Astrocyte (in vitro differentiated cells and primary cell): ENCODE results near the gene SLC6A12. TPM values are rescaled to one million over a fixed set of nuclear protein-coding genes. Genes with fewer than 3 reads are reported as not detected.

ENCODE experiments used
- DNase-seq: peaks from one replicate; pipeline ENCODE4 v3.0.0-alpha.2; 2010; ENCODE audit warnings: low read depth
- FAIRE-seq: peaks from 2 replicates; lab custom pipeline; 2011; peaks lifted over from hg19 to GRCh38; lab: Jason Lieb, UNC
- H2AFZ ChIP-seq: 2 replicates; pipeline ENCODE4 v1.6.0; 2012; ENCODE audit warnings: low read depth, low read length, inconsistent platforms
- H3K27ac ChIP-seq: 2 replicates; pipeline ENCODE4 v1.5.1; 2011; ENCODE audit warnings: low read depth, low read length, inconsistent platforms
- H3K27me3 ChIP-seq: 2 replicates; pipeline ENCODE4 v1.6.0; 2011; ENCODE audit warnings: low read length, inconsistent platforms; ENCODE audit not compliant: insufficient read depth
- H3K36me3 ChIP-seq: 2 replicates; pipeline ENCODE4 v1.5.1; 2011; ENCODE audit warnings: low read length, inconsistent platforms; ENCODE audit not compliant: insufficient read depth
- H3K4me1 ChIP-seq: 2 replicates; pipeline ENCODE4 v1.5.1; 2011; ENCODE audit warnings: low read length, inconsistent platforms; ENCODE audit not compliant: insufficient read depth
- H3K4me2 ChIP-seq: 2 replicates; pipeline ENCODE4 v1.6.0; 2012; ENCODE audit warnings: low read length, inconsistent platforms
- H3K4me3 ChIP-seq: 2 replicates; pipeline ENCODE4 v1.5.1; 2011; ENCODE audit warnings: low read depth, mild to moderate bottlenecking, low read length, inconsistent platforms; ENCODE audit not compliant: insufficient read depth
- H3K79me2 ChIP-seq: 2 replicates; pipeline ENCODE4 v1.6.0; 2012; ENCODE audit warnings: mild to moderate bottlenecking, low read length, inconsistent platforms; ENCODE audit not compliant: insufficient read depth
- H3K9ac ChIP-seq: 2 replicates; pipeline ENCODE4 v1.6.0; 2012; ENCODE audit warnings: mild to moderate bottlenecking, low read length, inconsistent platforms
- H3K9me3 ChIP-seq: 2 replicates; pipeline ENCODE4 v1.5.1; 2012; ENCODE audit warnings: low read depth, mild to moderate bottlenecking, low read length, inconsistent platforms; ENCODE audit not compliant: insufficient read depth
- H4K20me1 ChIP-seq: 2 replicates; pipeline ENCODE4 v1.6.0; 2012; ENCODE audit warnings: low read length, inconsistent platforms; ENCODE audit not compliant: insufficient read depth
- H3K27ac Mint-ChIP-seq: one replicate; pipeline ENCODE4 v1.8.0; 2021; ENCODE audit warnings: mild to moderate bottlenecking, mixed read lengths; ENCODE audit not compliant: unreplicated experiment
- H3K27me3 Mint-ChIP-seq: one replicate; pipeline ENCODE4 v1.8.0; 2021; ENCODE audit warnings: low read depth, mixed read lengths; ENCODE audit not compliant: unreplicated experiment
- H3K36me3 Mint-ChIP-seq: one replicate; pipeline ENCODE4 v1.8.0; 2021; ENCODE audit warnings: low read depth, mixed read lengths; ENCODE audit not compliant: unreplicated experiment
- H3K4me1 Mint-ChIP-seq: one replicate; pipeline ENCODE4 v1.8.0; 2021; ENCODE audit warnings: low read depth, mixed read lengths; ENCODE audit not compliant: unreplicated experiment
- H3K4me3 Mint-ChIP-seq: one replicate; pipeline ENCODE4 v1.8.0; 2021; ENCODE audit warnings: mild to moderate bottlenecking, moderate library complexity, mixed read lengths; ENCODE audit not compliant: unreplicated experiment
- H3K9me3 Mint-ChIP-seq: one replicate; pipeline ENCODE4 v1.8.0; 2021; ENCODE audit warnings: mild to moderate bottlenecking, mixed read lengths; ENCODE audit not compliant: unreplicated experiment
- CTCF ChIP-seq: IDR thresholded peaks from 2 replicates; pipeline ENCODE4 v1.5.1; 2011; ENCODE audit warnings: low read depth, mild to moderate bottlenecking, inconsistent platforms, low read length, moderate library complexity; ENCODE audit not compliant: insufficient read depth
- EZH2 ChIP-seq: IDR thresholded peaks from 2 replicates; pipeline ENCODE4 v1.6.1; 2012; ENCODE audit warnings: mild to moderate bottlenecking, low read length, inconsistent platforms; ENCODE audit not compliant: insufficient read depth
- total RNA-seq: library from RNA; stranded (reverse); gene quantifications from 2 replicates; pipeline ENCODE4 v1.2.1, GENCODE V29; 2021

Gene SLC6A12
- total RNA-seq, 1 donor from 2014 or later = 3.0 TPM

- Histone ChIP-seq H2AFZ (no peak overlapping the region), H3K4me1 (peaks cover 14% of the 10 kb centered on the region), H4K20me1 (no peaks in the 10 kb centered on the region), H3K27ac (no peak overlapping the region), H3K9ac (no peak overlapping the region), H3K9me3 (no peaks in the 10 kb centered on the region), H3K27me3 (no peaks in the 10 kb centered on the region), H3K36me3 (no peaks in the 10 kb centered on the region), H3K4me3 (no peak overlapping the region), H3K79me2 (no peaks in the 10 kb centered on the region), H3K4me2 (no peak overlapping the region)
- no peak overlapping the region for H3K27ac Mint-ChIP-seq
- peaks cover 16% of the 10 kb centered on the region for H3K4me1 Mint-ChIP-seq
- H3K4me3 Mint-ChIP-seq = no peak overlapping the region
- no peaks in the 10 kb centered on the region for H3K9me3 Mint-ChIP-seq
- TF ChIP-seq EZH2 = no peak
- no peak for TF ChIP-seq CTCF
- H3K36me3 Mint-ChIP-seq = peaks cover 6% of the 10 kb centered on the region
- FAIRE-seq (no peak), DNase-seq (no peak)
- H3K27me3 Mint-ChIP-seq = peaks cover 19% of the 10 kb centered on the region
Observed at GRCh38 chr12:186006-186625, 27.8 kb downstream of the SLC6A12 start.

GRCh38 chr12:185576-185955 is 28.4 kb downstream of the SLC6A12 start:
- no peaks in the 10 kb centered on the region for H3K9me3 ChIP-seq
- no peak for FAIRE-seq
- H3K27ac ChIP-seq = no peak overlapping the region
- H4K20me1 ChIP-seq = no peaks in the 10 kb centered on the region
- Mint-ChIP-seq H3K9me3 (no peaks in the 10 kb centered on the region), H3K27me3 (peaks cover 19% of the 10 kb centered on the region), H3K4me1 (peaks cover 16% of the 10 kb centered on the region), H3K36me3 (peaks cover 6% of the 10 kb centered on the region), H3K27ac (no peak overlapping the region), H3K4me3 (no peak overlapping the region)
- H3K4me2 ChIP-seq = no peak overlapping the region
- H3K4me3 ChIP-seq = no peak overlapping the region
- H3K27me3 ChIP-seq = no peaks in the 10 kb centered on the region
- H3K9ac ChIP-seq = no peak overlapping the region
- no peaks in the 10 kb centered on the region for H3K79me2 ChIP-seq
- TF ChIP-seq EZH2 = no peak
- no peak for TF ChIP-seq CTCF
- H3K4me1 ChIP-seq = peaks cover 14% of the 10 kb centered on the region
- no peak for DNase-seq
- H2AFZ ChIP-seq = no peak overlapping the region
- no peaks in the 10 kb centered on the region for H3K36me3 ChIP-seq

- H3K4me2 ChIP-seq = no peak overlapping the region
- H3K27ac Mint-ChIP-seq = no peak overlapping the region
- H3K36me3 Mint-ChIP-seq = peaks cover 3% of the 10 kb centered on the region
- FAIRE-seq = no peak
- H3K36me3 ChIP-seq = no peaks in the 10 kb centered on the region
- H3K4me3 Mint-ChIP-seq = no peak overlapping the region
- no peak overlapping the region for H3K4me3 ChIP-seq
- no peaks in the 10 kb centered on the region for H3K27me3 ChIP-seq
- H3K9ac ChIP-seq = no peak overlapping the region
- no peak overlapping the region for H3K27ac ChIP-seq
- no peak overlapping the region for H2AFZ ChIP-seq
- no peaks in the 10 kb centered on the region for H3K9me3 ChIP-seq
- H3K79me2 ChIP-seq = no peaks in the 10 kb centered on the region
- H3K4me1 ChIP-seq = peaks cover 19% of the 10 kb centered on the region
- TF ChIP-seq CTCF = no peak
- no peak for TF ChIP-seq EZH2
- H3K27me3 Mint-ChIP-seq = peaks cover 16% of the 10 kb centered on the region
- H3K9me3 Mint-ChIP-seq = no peaks in the 10 kb centered on the region
- H4K20me1 ChIP-seq = no peaks in the 10 kb centered on the region
- no peak for DNase-seq
- peaks cover 21% of the 10 kb centered on the region for H3K4me1 Mint-ChIP-seq
Observed at GRCh38 chr12:184811-185575, 29.0 kb downstream of the SLC6A12 start.
